OCI-LY1 (cell line): ENCODE results near the gene ZNF134.

Experiments used
- H2AFZ ChIP-seq: fragments of 200-600 bp; sonication (generic), shearing (Covaris generic); 2 replicates; pipeline ENCODE4 v1.6.0; 2014; ENCODE audit warnings: antibody characterized with exemption, mild to moderate bottlenecking, low read length
- H3F3A ChIP-seq: fragments of 200-600 bp; sonication (generic), shearing (Covaris generic); 2 replicates; pipeline ENCODE4 v1.6.0; 2014; ENCODE audit warnings: mild to moderate bottlenecking, antibody characterized with exemption, low read length, moderate library complexity; ENCODE audit not compliant: insufficient read depth
- H3K27ac ChIP-seq: fragments of 200-600 bp; sonication (generic); 2 replicates; pipeline ENCODE4 v1.5.1; 2014; ENCODE audit warnings: low read length, mixed run types, mild to moderate bottlenecking, low read depth; ENCODE audit not compliant: poor library complexity, severe bottlenecking
- H3K27me3 ChIP-seq: fragments of 200-600 bp; sonication (generic); 2 replicates; pipeline ENCODE4 v1.6.0; 2014; ENCODE audit warnings: antibody characterized with exemption, mild to moderate bottlenecking, low read length, moderate library complexity; ENCODE audit not compliant: insufficient read depth
- H3K36me3 ChIP-seq: fragments of 200-600 bp; sonication (generic); 2 replicates; pipeline ENCODE4 v1.6.1; 2014; ENCODE audit warnings: mild to moderate bottlenecking, antibody characterized with exemption, low read length, moderate library complexity, mixed read lengths; ENCODE audit not compliant: insufficient read depth
- H3K4me1 ChIP-seq: fragments of 200-600 bp; sonication (generic); 2 replicates; pipeline ENCODE4 v1.5.1; 2014; ENCODE audit warnings: mild to moderate bottlenecking, low read length, moderate library complexity; ENCODE audit not compliant: insufficient read depth, severe bottlenecking
- H3K4me2 ChIP-seq: fragments of 200-600 bp; sonication (generic), shearing (Covaris generic); 2 replicates; pipeline ENCODE4 v1.6.1; 2014; ENCODE audit warnings: low read length
- H3K4me3 ChIP-seq: fragments of 200-600 bp; sonication (generic); 2 replicates; pipeline ENCODE4 v1.5.1; 2014; ENCODE audit warnings: low read length, low read depth, mild to moderate bottlenecking, mixed read lengths; ENCODE audit not compliant: poor library complexity, severe bottlenecking
- H3K79me2 ChIP-seq: fragments of 200-600 bp; shearing (Covaris generic); 2 replicates; pipeline ENCODE4 v1.6.1; 2016; ENCODE audit warnings: mixed run types, low read length, mixed read lengths; ENCODE audit not compliant: insufficient read depth
- H3K9ac ChIP-seq: fragments of 200-600 bp; sonication (generic), shearing (Covaris generic); 2 replicates; pipeline ENCODE4 v1.6.1; 2014; ENCODE audit warnings: mild to moderate bottlenecking, low read length, mixed read lengths
- H3K9me2 ChIP-seq: fragments of 200-600 bp; sonication (generic), shearing (Covaris generic); 2 replicates; pipeline ENCODE4 v1.6.1; 2014; ENCODE audit warnings: low read depth, mild to moderate bottlenecking, low read length, mixed read lengths
- H3K9me3 ChIP-seq: fragments of 200-600 bp; shearing (Covaris generic); 2 replicates; pipeline ENCODE4 v1.6.1; 2014; ENCODE audit warnings: low read length, mixed read lengths
- H4K20me1 ChIP-seq: fragments of 200-600 bp; sonication (generic), shearing (Covaris generic); 2 replicates; pipeline ENCODE4 v1.6.0; 2016; ENCODE audit warnings: mild to moderate bottlenecking, low read length; ENCODE audit not compliant: insufficient read depth
- CTCF ChIP-seq: fragments of 200-600 bp; sonication (generic), shearing (Covaris generic); IDR thresholded peaks from 2 replicates; pipeline ENCODE4 v1.5.1; 2017; ENCODE audit warnings: mild to moderate bottlenecking, antibody characterized with exemption, low read length, moderate library complexity, mixed read lengths
- EZH2 ChIP-seq: fragments of 200-600 bp; sonication (generic), shearing (Covaris generic); IDR thresholded peaks from 2 replicates; pipeline ENCODE4 v1.8.0; 2017; ENCODE audit warnings: borderline replicate concordance, mixed run types, mild to moderate bottlenecking, antibody characterized with exemption, low read length, moderate library complexity, mixed read lengths

ZNF134 gene

GRCh38 chr19:57572415-57572947 is 41.6 kb upstream of the ZNF134 start:
- Histone ChIP-seq H3K4me3 (no peak overlapping the region), H3F3A (no peaks in the 10 kb centered on the region), H3K27ac (no peak overlapping the region), H4K20me1 (no peaks in the 10 kb centered on the region), H3K27me3 (no peaks in the 10 kb centered on the region), H3K36me3 (peaks cover 68% of the 10 kb centered on the region), H3K79me2 (0 out of 2 replicates have a peak, but pooled peaks cover 4% of the 10 kb centered on the region), H3K9me3 (peaks cover 56% of the 10 kb centered on the region), H3K9me2 (no peaks in the 10 kb centered on the region), H2AFZ (no peak overlapping the region), H3K4me2 (no peak overlapping the region), H3K9ac (no peak overlapping the region), H3K4me1 (peaks cover 2% of the 10 kb centered on the region)
- TF ChIP-seq EZH2, result no peak
- no peak for TF ChIP-seq CTCF

- Histone ChIP-seq H3K4me2 (no peak overlapping the region), H3F3A (no peaks in the 10 kb centered on the region), H3K9me2 (no peaks in the 10 kb centered on the region), H3K4me1 (peaks cover 16% of the 10 kb centered on the region), H3K9me3 (peaks cover 42% of the 10 kb centered on the region), H4K20me1 (no peaks in the 10 kb centered on the region), H3K4me3 (no peak overlapping the region), H3K79me2 (0 out of 2 replicates have a peak, but pooled peaks cover 11% of the 10 kb centered on the region), H3K9ac (no peak overlapping the region), H3K36me3 (peaks cover 66% of the 10 kb centered on the region), H2AFZ (no peak overlapping the region), H3K27me3 (no peaks in the 10 kb centered on the region), H3K27ac (no peak overlapping the region)
- TF ChIP-seq CTCF (no peak), EZH2 (no peak)
Measured at GRCh38 chr19:57576661-57577060, 37.4 kb upstream of the ZNF134 start.

GRCh38 chr19:57578487-57579205 is 35.4 kb upstream of the ZNF134 start, which contains the start of gene ZNF416:
Gene ZNF416, minus strand, starts transcription at chr19:57578911. Its CDS starts 207 bp downstream, at chr19:57578704.
- peak; percentile 39; the same call in 1 of the 2 replicates for TF ChIP-seq CTCF
- TF ChIP-seq EZH2, result no peak
- Histone ChIP-seq H3F3A (no peaks in the 10 kb centered on the region), H3K9me3 (peaks cover 31% of the 10 kb centered on the region), H3K27ac (peak within 1 kb of the TSS; percentile 6), H3K4me3 (peak within 1 kb of the TSS; percentile 80), H3K79me2 (0 out of 2 replicates have a peak, but pooled peaks cover 11% of the 10 kb centered on the region), H2AFZ (peak within 1 kb of the TSS; percentile 99), H3K4me2 (peak within 1 kb of the TSS; percentile 86), H3K4me1 (peaks cover 16% of the 10 kb centered on the region), H3K27me3 (no peaks in the 10 kb centered on the region), H4K20me1 (no peaks in the 10 kb centered on the region), H3K9me2 (no peaks in the 10 kb centered on the region), H3K36me3 (peaks cover 46% of the 10 kb centered on the region), H3K9ac (peak within 1 kb of the TSS; percentile 75)
